GM23248 (cell line): ENCODE measurements around the gene FBXO48.

Source experiments
- EZH2 ChIP-seq: fragments of 200-600 bp; sonication (generic); IDR thresholded peaks from 2 replicates; pipeline ENCODE4 v1.6.1; 2018; ENCODE audit warnings: antibody characterized with exemption, mild to moderate bottlenecking; ENCODE audit not compliant: insufficient read depth, poor library complexity, severe bottlenecking
- EZH2phosphoT487 ChIP-seq: fragments of 200-600 bp; sonication (generic); IDR thresholded peaks from 2 replicates; pipeline ENCODE4 v1.6.1; 2018; ENCODE audit warnings: antibody characterized with exemption, moderate library complexity, mild to moderate bottlenecking, low read depth; ENCODE audit not compliant: insufficient read depth

DNA sequence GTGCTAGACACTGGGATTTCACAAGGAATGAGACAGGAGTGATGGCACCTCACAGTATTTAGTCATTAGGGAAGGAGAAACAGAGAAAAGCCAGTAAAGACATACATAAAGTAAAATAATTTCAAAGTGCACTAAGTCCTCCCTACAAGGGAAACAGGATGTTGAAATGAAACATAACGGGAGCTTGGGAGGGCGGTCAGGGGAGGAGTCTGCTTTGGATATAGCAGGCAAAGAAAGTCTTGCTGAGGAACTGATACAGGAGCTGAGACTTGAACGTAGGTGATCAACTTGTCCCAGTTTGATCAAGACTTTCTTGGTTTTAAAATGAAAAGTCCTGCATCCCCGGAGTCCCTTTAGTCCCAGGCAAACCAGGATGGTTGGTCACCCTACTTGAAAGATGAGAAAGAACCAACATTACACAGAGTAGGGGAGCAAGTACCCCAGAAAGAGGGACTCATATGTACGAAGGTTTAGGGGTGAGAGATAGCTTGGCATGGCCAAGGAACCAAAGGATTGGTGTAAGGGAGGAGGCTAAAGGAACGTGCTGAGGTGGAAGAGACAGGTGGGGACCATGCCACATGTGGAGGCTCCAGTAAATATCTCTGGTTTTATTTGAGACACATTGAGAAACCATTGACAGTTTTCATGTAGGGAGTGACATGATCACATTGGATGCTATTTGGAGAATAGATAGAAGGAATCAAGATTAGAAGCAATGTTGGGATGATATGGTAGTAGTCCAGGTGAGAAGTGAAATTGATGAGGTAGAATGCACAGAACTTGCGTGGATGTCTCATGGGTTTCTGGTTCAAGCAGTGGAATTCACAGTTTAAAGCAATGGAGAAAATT lies 28.4 kb downstream of the FBXO48 start:
- TF ChIP-seq EZH2phosphoT487 (no peak), EZH2 (no peak)
